Measurements from ENCODE around the gene WIPF3.
"Not testable (repeated sequence)": the region's sequence is repeated elsewhere in the genome, so short reads cannot be mapped to it uniquely, and the experiment has no call there.

WIPF3 gene

DNA sequence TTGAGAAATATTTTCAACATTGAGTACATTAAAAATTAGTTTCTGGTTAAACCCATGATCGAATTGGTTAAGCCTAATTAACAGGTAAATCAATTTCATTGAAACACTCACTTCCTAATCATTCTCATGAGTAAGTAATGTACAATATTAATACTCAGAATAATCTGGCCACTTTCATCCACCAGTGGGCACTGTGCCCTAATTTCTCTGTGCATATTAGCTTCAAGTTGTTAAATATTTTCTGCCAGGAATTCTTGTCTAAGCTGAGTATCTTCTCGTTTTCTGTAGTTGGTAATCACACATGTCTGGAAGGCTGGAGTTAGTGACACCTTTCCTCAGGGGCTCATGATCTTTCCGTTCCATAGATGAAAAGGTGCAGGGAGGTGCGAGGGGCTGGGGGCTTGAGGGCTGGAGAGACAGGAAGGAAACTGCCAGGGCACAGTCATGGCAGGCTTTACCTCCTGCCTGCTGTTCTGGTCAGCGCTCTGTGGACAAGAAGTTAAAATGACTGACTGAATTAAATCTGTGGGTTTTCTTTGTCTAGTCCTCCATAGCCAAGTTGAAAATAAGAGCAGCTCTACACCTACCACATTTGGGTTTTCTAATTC lies 71.9 kb downstream of the WIPF3 start:
- DNase-seq (ENCODE audit: low read depth in 2 of 2, low spot score in 1 of 2) = no peak

DNA sequence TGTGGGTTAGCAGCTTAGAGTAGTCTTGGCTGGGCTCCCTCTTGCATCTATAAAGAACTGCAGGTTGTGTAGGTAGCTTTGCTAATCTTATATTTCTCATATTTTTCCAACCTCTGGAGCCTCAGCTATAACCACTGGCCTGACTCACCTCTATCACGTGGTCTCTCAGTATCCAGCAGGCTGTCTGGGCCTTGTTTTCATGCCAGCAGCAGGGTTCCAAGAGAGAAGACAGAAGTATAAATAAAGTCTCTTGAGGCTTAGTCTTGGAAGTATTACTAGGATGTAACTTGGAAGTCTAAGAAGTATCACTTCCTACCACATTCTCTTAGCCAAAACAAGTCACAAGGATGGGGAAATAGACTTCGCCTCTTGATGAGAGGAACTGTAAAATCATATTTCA lies 73.3 kb downstream of the WIPF3 start:
- DNase-seq (ENCODE audit: low read depth in 2 of 2, low spot score in 1 of 2) = no peak

DNA sequence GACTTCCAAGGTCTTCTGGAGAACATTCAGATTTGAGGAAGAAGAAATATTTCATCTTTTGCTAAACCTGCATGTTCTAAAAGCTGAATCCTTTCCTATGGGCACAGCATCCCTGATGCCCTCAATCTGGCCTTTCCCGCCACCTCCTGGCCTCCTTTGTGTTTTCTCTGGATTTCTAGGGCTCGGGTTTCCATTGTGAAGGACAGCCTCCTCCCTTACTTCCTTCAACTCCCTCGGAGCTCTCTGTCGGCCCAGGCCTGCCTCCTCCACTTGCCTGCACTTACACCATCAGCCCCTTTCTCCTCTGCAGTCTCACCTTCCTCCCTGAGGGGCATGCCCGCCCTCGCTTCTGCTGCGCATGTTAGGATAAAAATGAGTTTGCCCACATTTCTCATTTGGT lies 75.4 kb downstream of the WIPF3 start:
- DNase-seq (ENCODE audit: low read depth in 2 of 2, low spot score in 1 of 2) = no peak

DNA sequence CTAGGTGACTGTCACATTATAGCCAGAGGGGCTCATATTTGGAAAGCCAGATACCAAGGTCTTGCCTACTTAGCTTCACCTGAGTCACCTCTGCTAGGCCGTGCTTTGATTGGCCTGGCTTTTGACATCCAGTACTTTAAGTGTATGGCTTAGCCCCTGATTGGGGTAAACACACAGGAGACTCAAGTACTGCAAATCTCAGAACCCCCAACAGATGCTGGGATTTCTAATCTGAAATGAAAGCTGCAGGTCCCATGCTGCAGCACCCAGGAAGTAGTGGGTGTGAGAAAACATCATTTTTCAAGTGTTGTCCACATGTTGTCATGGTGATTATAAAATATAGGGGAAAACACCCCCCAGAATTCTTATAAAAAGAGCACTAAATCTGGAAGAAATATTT lies 76.2 kb downstream of the WIPF3 start:
- DNase-seq (ENCODE audit: low read depth in 2 of 2, low spot score in 1 of 2) = no peak

DNA sequence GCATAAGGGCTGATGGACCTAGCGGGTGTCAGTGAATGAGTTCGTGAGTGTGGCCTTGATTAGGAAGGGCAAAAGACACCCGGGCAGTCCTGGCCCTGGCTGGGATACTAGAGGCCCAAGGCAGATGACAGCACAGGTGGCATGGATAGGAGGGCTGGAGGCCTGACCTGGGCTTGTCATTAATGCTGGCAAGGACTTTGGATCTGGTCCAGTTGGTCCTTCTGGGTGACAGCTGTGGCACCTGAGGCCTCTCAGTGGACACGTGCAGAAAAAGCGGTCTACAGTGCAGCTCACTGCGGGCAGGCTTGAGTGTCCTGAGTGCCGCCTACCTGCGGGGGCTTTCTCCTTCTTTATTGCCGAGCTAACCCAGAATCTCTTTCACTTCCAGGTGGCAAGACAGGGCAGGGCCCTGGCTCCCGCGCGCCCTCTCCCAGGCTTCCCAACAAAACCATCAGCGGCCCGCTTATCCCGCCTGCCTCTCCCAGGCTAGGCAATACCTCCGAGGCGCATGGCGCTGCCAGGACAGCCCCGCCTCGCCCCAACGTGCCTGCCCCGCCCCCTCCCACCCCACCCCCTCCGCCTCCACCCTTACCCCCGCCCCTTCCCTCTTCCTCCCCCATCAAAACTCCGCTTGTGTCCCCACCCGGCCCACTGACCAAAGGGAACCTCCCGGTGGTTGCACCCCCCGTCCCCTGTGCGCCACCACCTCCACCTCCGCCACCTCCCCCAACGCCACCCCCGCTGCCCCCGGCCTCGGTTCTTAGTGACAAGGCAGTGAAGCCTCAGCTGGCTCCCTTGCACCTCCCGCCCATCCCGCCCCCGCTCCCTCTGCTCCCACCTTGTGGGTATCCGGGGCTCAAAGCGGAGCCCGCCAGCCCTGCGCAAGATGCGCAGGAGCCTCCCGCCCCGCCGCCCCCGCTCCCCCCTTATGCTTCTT lies 77.4 kb downstream of the WIPF3 start:
- DNase-seq (ENCODE audit: low read depth in 2 of 2, low spot score in 1 of 2) = no peak

DNA sequence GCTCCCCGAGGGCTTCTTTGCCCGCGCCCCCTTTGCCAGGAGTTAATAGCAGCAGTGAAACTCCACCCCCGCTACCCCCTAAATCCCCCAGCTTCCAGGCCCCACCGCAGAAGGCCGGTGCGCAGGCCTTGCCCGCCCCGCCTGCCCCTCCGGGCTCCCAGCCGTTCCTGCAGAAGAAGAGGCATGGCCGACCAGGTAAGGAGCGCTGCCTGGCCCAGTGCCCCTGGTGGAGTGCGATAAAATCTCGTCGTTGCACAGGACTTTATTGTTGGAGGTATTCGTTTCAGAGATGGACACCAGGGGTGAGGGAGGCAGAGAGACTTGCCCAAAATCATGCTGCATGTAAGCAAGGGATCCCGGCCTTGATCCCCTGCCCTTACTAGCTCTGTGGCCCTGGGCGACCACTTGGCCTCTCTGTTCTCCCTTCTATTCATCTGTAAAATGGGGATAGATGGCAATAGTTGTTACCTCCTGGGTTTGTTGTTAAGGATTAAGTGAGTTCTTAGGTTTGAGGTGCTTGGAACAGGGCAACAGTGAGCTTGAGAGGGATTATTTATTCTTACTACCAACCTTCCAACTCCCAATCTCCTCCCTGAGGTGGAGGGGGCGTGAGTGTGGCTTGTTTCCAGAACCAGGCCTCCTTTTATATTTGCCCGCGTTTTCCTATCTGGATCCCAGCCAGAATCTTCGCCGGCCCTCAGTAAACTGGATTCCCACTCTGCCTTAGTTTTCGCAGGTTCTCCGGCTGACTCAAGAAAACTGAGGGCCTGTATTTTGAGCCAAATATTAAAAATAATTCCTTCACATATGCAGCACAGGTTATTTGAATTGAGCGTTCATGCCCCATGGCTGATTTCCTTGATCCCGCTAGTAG lies 78.3 kb downstream of the WIPF3 start:
- DNase-seq (ENCODE audit: low read depth in 2 of 2, low spot score in 1 of 2) = no peak

DNA sequence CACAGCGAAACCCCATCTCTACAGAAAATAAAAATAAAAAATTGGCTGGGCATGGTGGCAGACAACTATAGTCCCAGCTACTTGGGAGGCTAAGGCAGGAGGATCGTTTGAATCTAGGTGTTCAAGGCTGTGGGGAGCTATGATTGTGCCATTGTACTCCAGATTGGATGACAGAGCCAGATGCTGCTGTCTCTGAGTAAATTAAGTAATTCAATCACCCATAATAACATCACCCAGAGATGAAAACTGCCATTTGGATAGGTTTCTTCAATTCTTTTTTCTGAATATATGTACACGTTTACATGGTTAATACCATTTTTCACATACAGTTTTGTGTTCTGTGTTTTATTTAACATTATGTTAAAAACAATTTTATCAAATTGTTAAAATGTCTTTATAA lies 79.3 kb downstream of the WIPF3 start:
- DNase-seq (ENCODE audit: low read depth in 2 of 2, low spot score in 1 of 2) = no peak

DNA sequence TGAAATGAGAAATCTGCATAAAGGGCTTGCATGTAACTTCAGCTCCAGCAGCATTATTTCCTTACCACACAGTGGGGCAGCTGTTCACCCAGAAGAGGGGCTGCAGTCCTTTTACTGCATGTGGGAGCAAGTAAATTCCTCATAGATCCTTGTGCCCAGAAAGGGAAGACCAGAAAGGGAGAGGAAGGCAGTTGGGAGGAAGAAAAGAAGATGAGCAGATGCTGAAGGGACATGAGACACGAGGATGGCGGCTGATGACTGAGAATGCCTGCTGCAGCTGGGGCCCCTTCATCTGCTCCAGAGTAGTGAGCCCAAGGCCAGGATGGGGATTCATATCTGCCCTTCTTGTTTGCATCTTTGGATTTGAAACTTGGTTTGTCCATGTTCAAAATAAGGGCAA lies 80.5 kb downstream of the WIPF3 start:
- no peak for DNase-seq (ENCODE audit: low read depth in 2 of 2, low spot score in 1 of 2)

DNA sequence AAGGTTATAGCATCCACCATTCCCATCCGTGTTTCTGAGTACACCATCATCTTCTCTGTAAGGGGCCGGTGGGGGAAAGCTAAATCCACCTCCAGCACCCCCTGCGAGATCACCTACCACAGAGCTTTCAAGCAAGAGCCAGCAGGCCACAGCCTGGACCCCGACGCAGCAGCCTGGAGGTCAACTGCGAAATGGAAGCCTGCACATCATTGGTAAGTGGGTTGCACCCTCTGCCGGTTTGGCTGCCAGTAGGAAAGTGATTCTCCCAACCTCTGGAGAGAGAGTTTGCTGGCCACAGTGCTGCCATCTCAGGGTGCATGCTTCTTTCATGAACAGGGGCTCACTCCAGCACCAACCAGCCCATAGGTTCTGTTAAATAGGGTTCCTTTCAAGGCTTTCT lies 81.7 kb downstream of the WIPF3 start:
- no peak for DNase-seq (ENCODE audit: low read depth in 2 of 2, low spot score in 1 of 2)

DNA sequence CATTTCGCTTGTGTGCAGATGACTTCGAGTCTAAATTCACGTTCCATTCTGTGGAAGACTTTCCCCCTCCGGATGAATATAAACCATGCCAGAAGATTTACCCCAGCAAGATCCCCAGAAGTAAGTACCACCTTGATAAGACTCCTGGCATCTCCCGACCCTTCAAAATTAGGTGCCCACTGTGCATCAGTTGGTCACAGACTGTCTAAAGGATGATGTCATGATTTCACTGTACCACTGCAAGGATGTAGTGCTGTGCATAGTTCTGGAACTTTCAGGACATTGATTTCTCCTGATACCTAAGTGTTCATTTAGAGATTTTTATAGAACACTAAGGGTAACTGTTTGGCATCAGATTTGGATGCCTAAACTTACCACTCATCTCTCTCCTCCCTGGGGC lies 83.0 kb downstream of the WIPF3 start:
- no peak for DNase-seq (ENCODE audit: low read depth in 2 of 2, low spot score in 1 of 2)

DNA sequence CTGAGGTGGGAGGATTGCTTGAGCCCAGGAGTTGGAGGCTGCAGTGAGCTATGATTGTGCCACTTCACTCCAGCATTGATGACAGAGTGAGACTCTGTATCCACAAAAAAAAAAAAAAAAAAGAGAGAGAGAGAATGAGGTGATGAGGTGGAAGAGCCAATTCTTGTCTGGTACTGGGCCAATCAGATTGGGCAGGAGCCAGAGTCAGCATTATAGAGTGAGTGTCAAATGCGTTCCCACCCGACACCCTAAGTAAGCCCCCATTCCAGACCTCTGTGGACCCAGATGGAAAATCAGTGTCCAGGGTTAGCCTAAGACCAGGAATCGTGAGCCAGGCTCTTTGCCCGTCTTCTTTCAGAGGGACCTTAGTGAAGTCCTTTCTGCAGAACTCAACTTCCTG lies 83.9 kb downstream of the WIPF3 start:
- DNase-seq (ENCODE audit: low read depth in 2 of 2, low spot score in 1 of 2) = no peak

DNA sequence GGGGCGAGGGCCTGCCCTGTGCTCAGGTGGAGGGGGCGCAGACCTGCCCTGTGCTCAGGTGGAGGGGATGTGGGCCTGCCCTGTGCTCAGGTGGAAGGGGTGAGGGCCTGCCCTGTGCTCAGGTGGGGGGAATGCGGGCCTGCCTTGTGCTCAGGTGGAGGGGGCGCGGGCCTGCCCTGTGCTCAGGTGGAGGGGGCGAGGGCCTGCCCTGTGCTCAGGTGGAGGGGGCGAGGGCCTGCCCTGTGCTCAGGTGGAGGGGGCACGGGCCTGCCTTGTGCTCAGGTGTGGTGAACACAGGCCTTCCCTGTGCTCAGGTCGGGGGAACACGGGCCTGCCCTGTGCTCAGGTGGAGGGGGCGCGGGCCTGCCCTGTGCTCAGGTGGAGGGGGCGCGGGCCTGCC lies 84.5 kb downstream of the WIPF3 start:
- not testable (repeated sequence) for DNase-seq (ENCODE audit: low read depth in 2 of 2, low spot score in 1 of 2)

DNA sequence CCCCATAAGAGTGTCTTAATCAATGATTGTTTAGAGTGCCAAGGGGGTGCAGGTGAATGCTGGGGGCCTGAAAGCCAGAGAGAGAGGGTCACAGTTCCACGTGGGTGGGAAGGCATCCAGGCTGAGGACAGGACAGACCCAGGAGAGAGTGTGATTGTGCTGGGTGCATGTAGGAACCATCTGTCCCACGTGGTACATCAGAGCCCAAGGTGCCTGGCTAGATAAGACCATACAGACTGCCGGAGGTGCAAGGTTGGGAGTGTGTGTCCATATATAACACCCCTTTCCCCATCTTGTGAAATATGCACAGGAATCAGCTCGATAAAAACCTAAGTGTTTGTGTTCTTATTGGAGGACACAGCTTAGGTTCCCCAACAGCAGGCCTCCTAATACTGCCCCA lies 85.5 kb downstream of the WIPF3 start:
- DNase-seq (ENCODE audit: low read depth in 2 of 2, low spot score in 1 of 2) = no peak

DNA sequence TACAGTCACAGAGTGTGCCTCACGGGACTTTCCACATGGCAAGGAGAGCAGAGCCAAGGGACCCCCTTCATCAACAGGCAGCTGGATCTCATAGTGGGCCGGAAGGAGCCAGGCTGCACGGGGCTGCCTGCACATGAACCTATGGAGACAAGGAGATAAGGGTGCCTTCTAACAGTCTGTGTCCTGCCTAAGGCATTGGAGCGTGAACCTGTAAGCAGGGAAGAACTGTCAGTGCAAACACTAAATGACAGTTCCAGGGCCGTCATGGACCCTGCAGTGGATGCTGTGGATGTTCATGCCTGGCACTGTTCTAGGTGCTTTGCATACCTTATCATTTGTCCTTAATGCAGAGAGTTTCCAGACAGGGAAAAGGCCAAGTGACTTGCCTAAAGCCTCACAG lies 85.9 kb downstream of the WIPF3 start:
- no peak for DNase-seq (ENCODE audit: low read depth in 2 of 2, low spot score in 1 of 2)

DNA sequence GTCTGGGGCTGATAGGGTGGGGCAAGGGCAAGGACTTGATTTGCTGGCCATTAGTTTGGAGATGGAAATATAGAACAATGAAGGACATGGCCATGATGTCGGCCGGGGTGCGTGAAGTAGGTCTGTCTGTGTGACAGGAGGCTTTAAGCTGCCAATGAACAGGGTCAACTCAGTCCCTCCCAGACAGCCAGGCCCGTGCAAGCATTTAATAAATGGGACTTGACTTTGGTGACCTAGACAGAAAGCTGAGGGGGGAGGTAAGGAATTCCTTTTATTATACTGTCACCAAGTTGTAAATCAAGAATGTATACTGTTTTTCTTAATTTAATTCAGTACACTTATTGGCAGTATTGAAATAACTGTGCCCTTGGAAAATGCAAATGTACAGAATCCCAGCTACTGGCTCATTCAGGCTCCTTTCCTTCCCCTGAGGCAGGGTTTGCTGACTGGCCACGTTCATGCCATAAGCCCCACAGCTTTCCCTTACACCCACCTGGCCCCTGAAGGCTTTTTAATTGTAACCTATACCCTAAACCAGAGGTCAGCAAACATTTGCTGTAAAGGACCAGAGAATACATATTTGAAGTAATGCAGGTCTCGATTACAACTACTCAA lies 87.2 kb downstream of the WIPF3 start:
- no peak for DNase-seq (ENCODE audit: low read depth in 2 of 2, low spot score in 1 of 2)

DNA sequence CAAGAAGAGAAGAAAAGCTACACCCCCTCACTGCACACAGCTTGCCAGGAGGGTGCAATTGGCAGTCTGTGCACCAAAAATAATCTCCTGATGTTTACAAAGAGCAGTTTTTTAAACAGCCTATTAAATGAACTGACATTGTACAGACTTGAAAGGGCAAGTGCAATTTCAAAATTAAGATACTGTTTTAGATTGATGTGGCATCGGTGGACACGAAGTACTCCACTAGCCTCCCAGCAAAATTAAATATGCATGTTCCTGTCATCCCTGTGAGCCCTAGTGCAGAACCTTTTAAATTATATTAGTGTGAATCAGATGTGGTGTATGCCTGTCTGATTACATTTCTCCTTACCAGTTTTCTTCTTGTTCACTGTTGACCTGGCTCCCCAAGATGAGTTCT lies 87.9 kb downstream of the WIPF3 start:
- DNase-seq (ENCODE audit: low read depth in 2 of 2, low spot score in 1 of 2) = no peak

DNA sequence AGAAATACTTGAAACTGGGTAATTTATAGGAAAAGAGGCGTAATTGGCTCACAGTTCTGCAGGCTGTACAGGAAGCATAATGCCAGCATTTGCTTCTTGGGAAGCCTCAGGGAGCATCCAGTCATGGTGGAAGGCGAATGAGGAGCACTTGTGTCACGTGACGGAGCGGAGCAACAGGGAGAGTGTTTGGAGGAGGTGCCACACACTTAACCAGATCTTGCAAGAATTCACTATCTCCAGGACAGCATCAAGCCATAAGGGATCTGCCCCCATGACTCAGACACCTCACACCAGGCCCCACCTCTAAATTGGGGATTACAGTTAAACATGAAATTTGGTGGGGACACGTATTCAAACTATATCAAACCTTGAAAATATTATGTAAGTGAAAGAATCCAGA lies 89.3 kb downstream of the WIPF3 start:
- DNase-seq (ENCODE audit: low read depth in 2 of 2, low spot score in 1 of 2) = no peak

DNA sequence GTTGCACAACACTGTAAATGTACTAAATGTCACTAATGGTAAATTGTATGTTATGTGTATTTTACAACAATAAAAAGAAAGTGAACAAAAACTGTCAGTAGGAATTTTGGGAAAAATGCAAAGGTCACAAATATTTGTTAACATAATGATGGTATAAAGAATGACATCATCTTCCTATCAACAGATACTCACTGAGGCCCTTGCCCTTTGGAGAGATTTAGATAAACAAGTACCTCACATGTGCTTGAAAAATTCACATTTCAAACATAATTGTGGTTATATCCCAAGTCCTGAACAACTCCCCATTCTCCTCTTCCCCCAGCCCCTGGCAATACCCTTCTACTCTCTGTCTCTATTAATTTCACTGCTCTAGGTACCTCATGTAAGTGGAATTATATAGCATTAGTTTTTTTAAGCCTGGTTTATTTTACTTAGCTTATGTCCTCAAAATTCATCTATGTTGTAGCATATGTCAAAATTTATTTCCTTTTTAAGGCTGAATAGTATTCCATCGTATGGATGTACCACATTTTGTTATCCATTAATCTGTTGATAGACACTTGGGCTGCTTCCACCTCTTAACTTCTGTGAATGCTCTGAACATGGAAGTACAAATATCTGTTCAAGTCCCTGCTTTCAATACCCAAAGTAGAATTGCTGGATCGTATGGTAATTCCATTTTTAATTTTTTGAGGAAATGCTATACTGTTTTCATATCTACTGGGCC lies 90.5 kb downstream of the WIPF3 start:
- no peak for DNase-seq (ENCODE audit: low read depth in 2 of 2, low spot score in 1 of 2)

DNA sequence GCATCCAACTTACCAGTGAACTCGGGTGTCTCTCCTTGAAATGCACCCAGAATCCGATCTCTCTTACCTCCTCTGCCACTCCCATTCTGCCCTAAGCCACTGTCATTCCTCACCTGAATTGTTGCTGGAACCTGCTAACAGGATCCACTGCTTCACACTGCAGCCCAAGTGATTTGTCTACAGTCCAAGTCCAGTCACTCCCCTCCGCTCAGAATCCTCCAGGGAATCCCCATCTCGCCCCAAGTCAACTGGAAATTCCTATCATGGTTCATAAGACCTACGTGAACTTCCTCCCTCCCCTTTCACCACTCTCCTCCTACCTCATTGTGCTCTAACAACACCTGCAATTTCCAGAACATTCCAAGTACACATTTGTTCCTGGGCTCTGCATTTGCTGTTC lies 92.0 kb downstream of the WIPF3 start:
- no peak for DNase-seq (ENCODE audit: low read depth in 2 of 2, low spot score in 1 of 2)

DNA sequence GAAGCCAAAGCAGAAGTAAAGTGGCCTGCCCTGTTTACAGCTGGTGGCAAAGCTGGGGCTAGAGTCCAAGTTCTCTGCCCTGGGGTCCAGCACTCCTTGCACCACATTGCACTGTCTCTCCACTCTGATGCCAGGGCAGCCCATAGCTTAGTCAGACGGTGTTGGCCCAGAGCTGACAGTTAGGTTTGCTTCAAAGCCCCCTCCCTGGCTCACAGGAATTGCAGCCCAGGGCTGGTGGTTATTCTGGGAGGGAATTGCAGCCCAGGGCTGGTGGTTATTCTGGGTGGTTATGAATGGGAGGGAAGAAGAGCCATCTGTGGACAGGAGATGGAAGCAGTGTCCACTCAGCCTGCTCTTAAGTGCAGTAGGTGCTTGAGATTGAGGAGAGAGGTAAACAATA lies 94.4 kb downstream of the WIPF3 start:
- no peak for DNase-seq (ENCODE audit: low read depth in 2 of 2, low spot score in 1 of 2)
